ENCODE results near the gene UBE2E2. TPM values are rescaled to one million over a fixed set of nuclear protein-coding genes. Genes with fewer than 3 reads are reported as not detected.

UBE2E2 gene
- total RNA-seq, 2 donors from 2014 or later, result 5.0 to 7.6 TPM

DNA sequence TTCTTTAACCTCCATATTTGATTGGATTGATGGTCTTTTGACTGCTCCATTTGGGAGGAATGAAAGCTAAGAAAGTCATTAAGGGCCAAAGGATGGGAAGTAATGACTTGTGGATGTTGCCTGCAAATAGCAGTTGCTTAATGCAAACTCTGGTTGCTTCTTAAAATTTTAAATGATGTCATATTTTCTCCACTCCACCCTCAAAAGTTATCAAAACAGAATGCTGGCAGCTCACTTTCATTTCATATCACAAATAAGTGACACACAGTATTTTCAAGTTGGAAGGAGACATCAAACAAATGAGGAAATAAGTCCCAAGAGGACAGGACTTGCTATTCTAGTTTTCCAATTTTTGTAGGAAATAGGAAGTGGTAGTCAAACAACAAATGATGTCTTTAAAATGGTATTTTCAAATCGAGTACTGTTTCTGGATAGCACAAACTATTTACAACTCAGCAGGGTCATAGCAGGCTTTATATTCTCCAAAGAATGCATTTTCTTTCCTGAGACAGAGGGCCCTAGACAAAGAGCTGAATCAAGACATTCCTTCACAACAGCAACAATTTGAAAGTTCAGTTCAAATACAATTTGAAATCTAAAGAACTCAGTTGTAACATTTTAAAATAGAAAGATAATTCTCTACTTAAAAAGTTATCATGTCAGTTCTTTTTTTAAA lies 437.5 kb downstream of the UBE2E2 start:
- H3K36me3 Mint-ChIP-seq (ENCODE audit: low read depth), result no peaks in the 10 kb centered on the region
- DNase-seq, result no peak
- no peak for ATAC-seq
- no peak overlapping the region for H3K27ac Mint-ChIP-seq
- no peaks in the 10 kb centered on the region for H3K4me1 Mint-ChIP-seq
- H3K9me3 ChIP-seq (ENCODE audit: control insufficient read depth, low read length, poor library complexity, severe bottlenecking), result no peaks in the 10 kb centered on the region
- peaks cover 15% of the 10 kb centered on the region for H3K27me3 Mint-ChIP-seq
- no peak overlapping the region for H3K4me3 Mint-ChIP-seq
